ENCODE data around the gene KCNMB3.
"Not testable (repeated sequence)": the region's sequence is repeated elsewhere in the genome, so short reads cannot be mapped to it uniquely, and the experiment has no call there.

DNA sequence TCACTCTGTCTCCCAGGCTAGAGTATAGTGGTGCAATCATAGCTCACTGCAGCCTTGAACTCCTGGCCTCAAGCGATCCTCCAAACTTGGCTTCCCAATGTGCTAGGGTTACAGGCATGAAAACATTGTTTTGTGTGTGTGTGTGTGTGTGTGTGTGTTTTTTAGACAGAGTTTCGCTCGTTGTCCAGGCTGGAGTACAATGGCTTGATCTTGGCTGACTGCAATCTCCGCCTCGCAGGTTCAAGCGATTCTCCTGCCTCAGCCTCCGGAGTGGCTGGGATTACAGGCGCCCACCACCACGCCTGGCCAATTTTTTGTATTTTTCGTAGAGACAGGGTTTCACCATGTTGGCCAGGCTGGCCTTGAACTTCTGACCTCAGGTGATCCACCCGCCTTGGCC lies 6.8 kb upstream of the KCNMB3 start:
- TF ChIP-seq, protein P1, sequence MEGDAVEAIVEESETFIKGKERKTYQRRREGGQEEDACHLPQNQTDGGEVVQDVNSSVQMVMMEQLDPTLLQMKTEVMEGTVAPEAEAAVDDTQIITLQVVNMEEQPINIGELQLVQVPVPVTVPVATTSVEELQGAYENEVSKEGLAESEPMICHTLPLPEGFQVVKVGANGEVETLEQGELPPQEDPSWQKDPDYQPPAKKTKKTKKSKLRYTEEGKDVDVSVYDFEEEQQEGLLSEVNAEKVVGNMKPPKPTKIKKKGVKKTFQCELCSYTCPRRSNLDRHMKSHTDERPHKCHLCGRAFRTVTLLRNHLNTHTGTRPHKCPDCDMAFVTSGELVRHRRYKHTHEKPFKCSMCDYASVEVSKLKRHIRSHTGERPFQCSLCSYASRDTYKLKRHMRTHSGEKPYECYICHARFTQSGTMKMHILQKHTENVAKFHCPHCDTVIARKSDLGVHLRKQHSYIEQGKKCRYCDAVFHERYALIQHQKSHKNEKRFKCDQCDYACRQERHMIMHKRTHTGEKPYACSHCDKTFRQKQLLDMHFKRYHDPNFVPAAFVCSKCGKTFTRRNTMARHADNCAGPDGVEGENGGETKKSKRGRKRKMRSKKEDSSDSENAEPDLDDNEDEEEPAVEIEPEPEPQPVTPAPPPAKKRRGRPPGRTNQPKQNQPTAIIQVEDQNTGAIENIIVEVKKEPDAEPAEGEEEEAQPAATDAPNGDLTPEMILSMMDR (conservative IDR thresholded peaks at IDR 0.05; ENCODE audit: low read depth, low read length), result not testable (repeated sequence)
- not testable (repeated sequence) for TF ChIP-seq EZH2 (IDR thresholded peaks at IDR 0.05; ENCODE audit: low read length, unreplicated experiment); EZH2phosphoT487 (IDR thresholded peaks at IDR 0.05; ENCODE audit: borderline replicate concordance, low read length)
